Activated T-helper 17 cell treated with anti-CD3 and anti-CD28 coated beads, Interleukin-2, amount 50 U/mL, for 72 hours (primary cell): ENCODE data around the gene PA2G4. TPM values are rescaled to one million over a fixed set of nuclear protein-coding genes. Genes with fewer than 3 reads are reported as not detected.

Experiments used
- ATAC-seq: fragments of 150-1000 bp; cut with Tn5 transposase; replicated peaks from 2 replicates; pipeline ENCODE4 v1.10.0; 2021; ENCODE audit warnings: mild to moderate bottlenecking, moderate library complexity
- H3K27ac Mint-ChIP-seq: one replicate; pipeline ENCODE4 v1.8.0; 2022; ENCODE audit warnings: mixed read lengths
- H3K27me3 Mint-ChIP-seq: one replicate; pipeline ENCODE4 v1.8.0; 2022; ENCODE audit warnings: mixed read lengths
- H3K36me3 Mint-ChIP-seq: one replicate; pipeline ENCODE4 v1.8.0; 2022; ENCODE audit warnings: low read depth, mild to moderate bottlenecking, mixed read lengths
- H3K4me1 Mint-ChIP-seq: one replicate; pipeline ENCODE4 v1.8.0; 2022; ENCODE audit warnings: mixed read lengths
- H3K4me3 Mint-ChIP-seq: one replicate; pipeline ENCODE4 v1.8.0; 2022; ENCODE audit warnings: mild to moderate bottlenecking, mixed read lengths
- H3K9me3 Mint-ChIP-seq: one replicate; pipeline ENCODE4 v1.8.0; 2022; ENCODE audit warnings: mixed read lengths
- total RNA-seq, 2 donors: library from RNA; stranded (reverse); gene quantifications; one replicate each; pipeline ENCODE4 v1.2.3, GENCODE V29; 2022

PA2G4 gene
- total RNA-seq, 2 donors from 2014 or later, result 213 to 427 TPM

DNA sequence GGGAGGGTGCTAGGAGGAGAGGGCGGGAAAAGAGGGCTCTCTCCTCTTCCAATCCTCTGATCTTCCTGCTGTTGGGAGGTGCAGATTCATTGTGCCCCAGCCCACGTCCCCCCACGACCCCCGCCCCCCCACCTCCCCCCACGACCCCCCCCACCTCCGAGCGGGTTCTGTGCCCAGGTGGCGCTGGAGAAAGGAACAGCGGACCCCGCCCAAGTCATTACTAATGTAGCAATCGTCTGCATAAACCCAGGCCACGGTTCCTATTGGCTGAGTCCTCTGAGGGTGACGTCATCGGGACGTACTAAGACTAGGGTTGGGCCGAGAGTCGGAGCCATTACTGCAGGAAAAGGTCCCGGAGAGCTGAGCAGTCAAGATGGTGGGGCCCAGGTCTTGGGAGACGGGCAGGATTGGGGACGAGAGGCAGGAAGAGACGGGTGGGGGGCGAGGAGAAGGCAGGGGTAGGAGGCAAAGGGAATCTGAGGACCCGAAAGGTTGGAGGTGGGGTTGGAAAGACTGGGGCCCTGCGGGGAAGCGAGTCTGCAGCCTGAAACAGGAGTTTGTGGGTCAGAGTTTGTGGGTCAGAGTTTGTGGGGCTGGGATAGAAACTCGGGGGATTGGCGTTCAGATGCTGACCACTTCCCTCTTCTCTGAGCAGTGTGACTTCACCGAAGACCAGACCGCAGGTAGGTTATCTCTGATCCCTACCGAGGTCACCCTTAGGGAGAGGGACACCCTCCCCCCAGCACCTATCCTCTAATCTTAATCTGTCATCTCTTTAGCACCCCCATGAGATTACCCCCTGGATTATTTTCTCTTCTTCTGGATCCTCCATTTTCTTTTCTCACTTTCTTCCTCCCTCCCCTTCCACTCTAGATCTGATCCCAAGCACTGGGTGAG, 53.9 kb downstream of the PA2G4 start, which contains the start of gene MYL6:
TSS of gene MYL6 (plus strand) at position 331 of the 897 bp plus-strand sequence. CDS start at position 374, 43 bp downstream.
- Mint-ChIP-seq H3K27me3 (no peaks in the 10 kb centered on the region), H3K36me3 (peaks cover 77% of the 10 kb centered on the region), H3K4me1 (peaks cover 14% of the 10 kb centered on the region), H3K4me3 (peak within 1 kb of the TSS; percentile 99), H3K9me3 (no peaks in the 10 kb centered on the region), H3K27ac (peak within 1 kb of the TSS; percentile 92)
- ATAC-seq, result peak; percentile 89

DNA sequence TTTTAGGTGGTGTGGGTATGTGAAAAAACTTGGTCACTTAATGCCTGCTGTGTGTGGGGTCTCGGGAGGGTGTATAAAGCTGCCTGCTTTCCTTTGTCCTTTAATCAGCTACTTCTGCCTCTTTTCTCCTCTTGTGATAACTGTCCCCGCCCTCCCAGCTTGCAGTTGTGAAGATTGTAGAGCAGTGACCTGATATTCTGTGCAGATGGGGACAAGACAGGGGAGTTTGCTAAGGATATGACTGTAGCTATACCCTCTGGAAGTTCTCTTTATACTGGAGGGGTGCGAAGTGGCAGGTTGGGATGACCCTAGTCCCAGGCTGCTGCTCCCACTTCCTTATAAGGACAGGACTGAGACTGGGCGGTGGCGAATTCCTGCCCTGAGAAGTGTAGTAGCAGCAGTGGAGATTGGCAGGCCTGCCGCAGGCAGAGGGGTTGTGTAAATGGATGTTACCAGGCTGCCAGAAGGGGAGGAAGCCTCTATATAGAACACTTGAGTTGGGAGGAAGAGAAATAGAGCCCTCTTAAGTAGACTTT, 54.6 kb downstream of the PA2G4 start:
- ATAC-seq, result peak; percentile 11
- H3K9me3 Mint-ChIP-seq, result no peaks in the 10 kb centered on the region
- peak overlapping the region; percentile 92 for H3K27ac Mint-ChIP-seq
- no peaks in the 10 kb centered on the region for H3K27me3 Mint-ChIP-seq
- H3K36me3 Mint-ChIP-seq, result peaks cover 84% of the 10 kb centered on the region
- H3K4me1 Mint-ChIP-seq, result peaks cover 14% of the 10 kb centered on the region
- H3K4me3 Mint-ChIP-seq, result peak overlapping the region; percentile 99

DNA sequence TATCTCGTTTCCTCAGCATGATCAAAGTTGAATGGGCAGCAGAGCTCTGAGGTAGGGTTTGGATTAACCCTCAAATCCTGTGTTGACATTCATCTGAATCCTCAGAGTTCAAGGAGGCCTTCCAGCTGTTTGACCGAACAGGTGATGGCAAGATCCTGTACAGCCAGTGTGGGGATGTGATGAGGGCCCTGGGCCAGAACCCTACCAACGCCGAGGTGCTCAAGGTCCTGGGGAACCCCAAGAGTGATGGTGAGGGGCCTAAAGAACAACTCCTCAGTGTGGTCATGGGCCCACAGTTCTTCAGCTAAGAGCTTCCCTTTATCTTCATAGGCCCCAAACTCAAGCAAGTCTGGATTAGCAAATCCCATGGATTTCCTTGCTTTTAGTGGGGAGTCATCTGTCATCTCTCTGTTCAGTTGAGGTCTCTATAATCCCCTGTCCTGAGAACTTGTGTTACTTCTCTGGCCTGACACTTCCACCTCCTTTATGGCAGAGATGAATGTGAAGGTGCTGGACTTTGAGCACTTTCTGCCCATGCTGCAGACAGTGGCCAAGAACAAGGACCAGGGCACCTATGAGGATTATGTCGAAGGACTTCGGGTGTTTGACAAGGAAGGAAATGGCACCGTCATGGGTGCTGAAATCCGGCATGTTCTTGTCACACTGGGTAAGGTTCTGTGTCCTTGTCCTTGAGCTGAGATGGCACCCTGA, 55.3 kb downstream of the PA2G4 start:
- Mint-ChIP-seq H3K4me1 (peaks cover 14% of the 10 kb centered on the region), H3K27ac (peak overlapping the region; percentile 92), H3K27me3 (no peaks in the 10 kb centered on the region), H3K4me3 (peak overlapping the region; percentile 99), H3K36me3 (peaks cover 91% of the 10 kb centered on the region), H3K9me3 (no peaks in the 10 kb centered on the region)
- ATAC-seq, result no peak

DNA sequence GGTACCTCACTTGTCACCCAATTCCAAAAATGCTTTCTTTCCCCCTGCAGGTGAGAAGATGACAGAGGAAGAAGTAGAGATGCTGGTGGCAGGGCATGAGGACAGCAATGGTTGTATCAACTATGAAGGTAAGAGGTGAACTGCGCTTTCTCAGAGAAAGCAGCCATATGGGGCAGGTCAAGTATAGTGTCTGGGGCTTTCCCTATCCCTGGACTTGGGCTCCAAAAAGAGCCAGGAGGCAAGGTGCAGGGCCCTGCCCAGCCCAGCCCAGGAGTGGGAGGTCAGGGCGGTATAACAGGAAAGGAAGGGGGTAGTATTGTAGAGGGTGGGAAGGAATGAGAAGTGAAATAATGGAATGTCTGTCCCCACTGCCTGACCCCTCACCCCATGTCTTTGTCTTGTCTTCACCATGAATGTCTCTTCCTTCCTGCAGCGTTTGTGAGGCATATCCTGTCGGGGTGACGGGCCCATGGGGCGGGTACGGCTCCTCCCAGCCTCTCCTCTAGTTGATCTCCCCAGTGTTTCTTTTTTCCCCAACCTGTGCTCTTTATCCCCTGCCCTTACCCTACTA, 55.9 kb downstream of the PA2G4 start:
- H3K4me1 Mint-ChIP-seq, result peaks cover 14% of the 10 kb centered on the region
- H3K27ac Mint-ChIP-seq, result peak overlapping the region; percentile 81
- ATAC-seq, result peak; percentile 38
- no peaks in the 10 kb centered on the region for H3K27me3 Mint-ChIP-seq
- no peaks in the 10 kb centered on the region for H3K9me3 Mint-ChIP-seq
- peaks cover 91% of the 10 kb centered on the region for H3K36me3 Mint-ChIP-seq
- H3K4me3 Mint-ChIP-seq, result peak overlapping the region; percentile 99

DNA sequence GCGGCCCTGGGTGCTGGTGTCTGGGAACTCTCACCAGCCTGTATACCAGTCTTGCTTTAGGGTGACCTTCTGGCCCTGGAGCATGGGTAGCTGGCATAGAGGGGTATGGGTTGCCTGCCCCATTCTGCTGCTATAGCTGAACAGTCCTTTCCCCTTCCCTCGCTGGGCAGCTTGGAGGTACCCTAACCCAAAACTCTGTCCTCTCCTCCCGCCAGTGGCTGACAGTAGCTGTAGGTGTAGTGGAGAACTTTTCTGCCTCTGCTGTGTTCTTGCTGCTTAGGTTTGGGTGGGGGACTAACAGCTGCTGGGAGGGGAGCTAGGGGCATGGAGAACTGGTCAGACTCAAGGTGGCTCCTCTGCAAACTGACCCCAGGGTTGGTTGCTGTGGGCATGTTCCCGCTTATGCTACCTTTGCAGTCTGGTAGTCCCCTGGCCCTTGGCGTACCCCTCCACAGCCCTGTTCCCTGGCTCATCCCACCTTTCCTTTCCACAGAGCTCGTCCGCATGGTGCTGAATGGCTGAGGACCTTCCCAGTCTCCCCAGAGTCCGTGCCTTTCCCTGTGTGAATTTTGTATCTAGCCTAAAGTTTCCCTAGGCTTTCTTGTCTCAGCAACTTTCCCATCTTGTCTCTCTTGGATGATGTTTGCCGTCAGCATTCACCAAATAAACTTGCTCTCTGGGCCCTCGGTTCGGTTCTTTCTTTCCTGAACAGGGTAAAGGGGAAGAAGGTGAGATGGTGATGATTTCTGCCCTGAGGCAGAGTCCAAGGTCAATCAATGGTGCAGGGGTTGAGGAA, 56.7 kb downstream of the PA2G4 start:
- no peaks in the 10 kb centered on the region for H3K27me3 Mint-ChIP-seq
- ATAC-seq, result no peak
- H3K36me3 Mint-ChIP-seq, result peaks cover 91% of the 10 kb centered on the region
- H3K4me1 Mint-ChIP-seq, result peaks cover 14% of the 10 kb centered on the region
- peak overlapping the region; percentile 99 for H3K4me3 Mint-ChIP-seq
- no peaks in the 10 kb centered on the region for H3K9me3 Mint-ChIP-seq
- peak overlapping the region; percentile 81 for H3K27ac Mint-ChIP-seq

DNA sequence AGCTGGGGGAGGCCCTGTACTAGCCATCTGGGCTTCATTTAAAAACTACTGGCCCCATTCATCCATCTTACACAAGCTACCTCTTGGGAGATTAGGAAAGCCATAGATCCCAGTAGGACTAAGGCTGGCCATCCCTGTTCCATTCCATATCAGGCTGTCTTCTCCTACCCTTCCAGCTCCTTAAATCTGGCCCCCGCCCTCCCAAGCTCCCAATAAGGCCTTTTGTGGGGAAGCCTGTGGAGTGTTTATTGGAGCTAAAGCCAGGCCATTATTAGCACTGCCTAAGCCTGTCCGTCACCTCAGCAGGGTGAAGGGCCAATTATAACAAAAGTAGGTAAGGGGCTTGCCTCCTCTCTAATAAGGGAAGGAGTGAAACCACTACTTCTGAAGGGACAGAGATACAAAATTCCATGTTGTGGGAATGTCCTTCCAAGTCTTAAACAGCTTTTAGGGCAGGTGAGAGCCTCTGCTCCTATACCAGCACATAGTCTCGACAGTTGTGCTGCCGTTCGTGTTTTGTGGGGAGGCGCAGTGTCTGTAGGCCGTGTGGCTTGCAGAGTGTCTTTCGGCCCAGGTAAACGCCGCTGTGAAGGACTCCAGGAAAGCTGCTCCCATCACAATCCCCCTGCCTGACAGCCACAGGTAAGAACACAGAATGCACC, 57.5 kb downstream of the PA2G4 start:
- H3K9me3 Mint-ChIP-seq, result no peaks in the 10 kb centered on the region
- peaks cover 99% of the 10 kb centered on the region for H3K36me3 Mint-ChIP-seq
- H3K27me3 Mint-ChIP-seq, result no peaks in the 10 kb centered on the region
- H3K4me3 Mint-ChIP-seq, result peak overlapping the region; percentile 99
- peaks cover 14% of the 10 kb centered on the region for H3K4me1 Mint-ChIP-seq
- ATAC-seq, result no peak
- peak overlapping the region; percentile 81 for H3K27ac Mint-ChIP-seq

DNA sequence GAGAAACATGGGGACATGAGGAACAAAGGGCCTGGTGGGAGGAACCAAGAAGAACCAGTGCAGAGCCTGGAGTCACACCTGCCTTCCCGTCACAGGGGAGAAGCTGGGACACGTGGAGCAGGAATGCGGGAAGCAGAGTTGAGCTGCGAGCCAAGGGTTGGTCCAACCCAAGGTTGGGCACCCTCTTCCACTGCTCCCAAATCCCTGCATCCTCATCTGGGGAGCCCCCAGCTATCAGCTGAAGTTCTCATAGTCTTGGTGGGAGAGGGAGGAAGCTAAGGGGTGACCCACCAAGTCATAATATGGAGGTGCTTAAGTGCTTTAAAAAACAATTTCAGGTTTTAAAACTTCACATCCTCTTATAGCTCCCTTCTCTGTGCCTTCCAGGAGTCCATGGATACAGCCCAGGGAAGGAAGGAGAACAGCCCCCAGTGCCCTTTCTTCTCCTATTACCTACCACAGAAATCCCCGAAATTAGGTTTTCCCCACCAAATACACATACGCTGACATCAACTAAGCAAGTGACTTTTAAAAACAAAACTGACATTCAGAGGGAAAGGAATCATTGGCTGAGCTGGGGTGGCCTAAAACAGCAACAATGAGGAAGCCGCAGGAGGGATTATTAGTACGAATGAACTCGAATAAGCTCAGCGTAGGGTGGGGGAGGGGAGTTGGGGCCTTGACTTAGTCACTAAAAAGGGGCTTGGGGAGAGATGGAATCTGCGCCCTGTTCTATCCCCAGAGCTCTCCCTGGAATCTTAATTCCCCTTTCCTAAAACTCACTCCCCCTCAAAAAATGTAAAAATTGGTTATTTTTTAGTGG, 58.3 kb downstream of the PA2G4 start:
- Mint-ChIP-seq H3K4me1 (peaks cover 14% of the 10 kb centered on the region), H3K27ac (no peak overlapping the region), H3K27me3 (no peaks in the 10 kb centered on the region), H3K4me3 (peak overlapping the region; percentile 19), H3K36me3 (peaks cover 100% of the 10 kb centered on the region), H3K9me3 (no peaks in the 10 kb centered on the region)
- no peak for ATAC-seq

Other genes with a start within 250 kb of the PA2G4 start
- 10 to 100 TPM; 23.4 to 35.6 TPM for gene PYM1, start 176.7 kb upstream of the PA2G4 start, total RNA-seq
- 100 to 1,000 TPM; 282 to 502 TPM for gene DGKA, start 173.4 kb upstream of the PA2G4 start, total RNA-seq
- gene PMEL, start 138.5 kb upstream of the PA2G4 start, total RNA-seq, result 1 to 10 TPM in 1 of 2 donors, under 1 TPM in 1; 0.30 to 2.5 TPM
- 100 to 1,000 TPM; 101 to 104 TPM for gene CDK2, start 137.7 kb upstream of the PA2G4 start, total RNA-seq
- 10 to 100 TPM; 34.2 to 50.8 TPM for gene RAB5B, start 130.5 kb upstream of the PA2G4 start, total RNA-seq
- gene SUOX, start 107.3 kb upstream of the PA2G4 start, total RNA-seq, result 1 to 10 TPM; 3.4 to 3.5 TPM
- gene IKZF4, start 83.5 kb upstream of the PA2G4 start, total RNA-seq, result 10 to 100 TPM; 19.1 to 20.3 TPM
- gene RPS26, start 62.6 kb upstream of the PA2G4 start, total RNA-seq, result 10 to 100 TPM; 32.5 to 36.1 TPM
- gene ERBB3, start 24.4 kb upstream of the PA2G4 start, total RNA-seq, result under 1 TPM; 0.56 to 0.64 TPM
- 1,000 to 10,000 TPM; 4,564 to 4,582 TPM for gene RPL41, start 12.1 kb downstream of the PA2G4 start, total RNA-seq
- 1 to 10 TPM; 7.8 to 8.0 TPM for gene ZC3H10, start 13.7 kb downstream of the PA2G4 start, total RNA-seq
- gene ESYT1, start 23.7 kb downstream of the PA2G4 start, total RNA-seq, result 100 to 1,000 TPM; 234 to 236 TPM
- 100 to 1,000 TPM in 1 of 2 donors, 10 to 100 TPM in 1; 96.9 to 114 TPM for gene MYL6B, start 48.0 kb downstream of the PA2G4 start, total RNA-seq
- 1,000 to 10,000 TPM in 1 of 2 donors, 100 to 1,000 TPM in 1; 974 to 1,528 TPM for gene MYL6, start 53.8 kb downstream of the PA2G4 start, total RNA-seq
- 100 to 1,000 TPM; 104 to 114 TPM for gene SMARCC2, start 84.9 kb downstream of the PA2G4 start, total RNA-seq
- gene RNF41, start 117.4 kb downstream of the PA2G4 start, total RNA-seq, result 10 to 100 TPM; 31.4 to 33.0 TPM
- 10 to 100 TPM; 61.0 to 96.6 TPM for gene NABP2, start 119.8 kb downstream of the PA2G4 start, total RNA-seq
- under 1 TPM in 1 of 2 donors, not detected in 1; 0.41 TPM for gene SLC39A5, start 125.5 kb downstream of the PA2G4 start, total RNA-seq
- 10 to 100 TPM; 31.1 to 43.0 TPM for gene ANKRD52, start 153.8 kb downstream of the PA2G4 start, total RNA-seq
- 1 to 10 TPM; 5.3 to 9.7 TPM for gene COQ10A, start 162.4 kb downstream of the PA2G4 start, total RNA-seq
- gene CS, start 195.8 kb downstream of the PA2G4 start, total RNA-seq, result 100 to 1,000 TPM; 230 to 363 TPM
- 100 to 1,000 TPM in 1 of 2 donors, 10 to 100 TPM in 1; 86.5 to 165 TPM for gene CNPY2, start 211.4 kb downstream of the PA2G4 start, total RNA-seq
- 10 to 100 TPM; 24.4 to 74.5 TPM for gene PAN2, start 229.4 kb downstream of the PA2G4 start, total RNA-seq
- 10 to 100 TPM in 1 of 2 donors, 1 to 10 TPM in 1; 9.8 to 67.1 TPM for gene IL23A, start 234.3 kb downstream of the PA2G4 start, total RNA-seq